A673 (cell line): Measurements from ENCODE around the gene NECTIN1. TPM values are rescaled to one million over a fixed set of nuclear protein-coding genes. Genes with fewer than 3 reads are reported as not detected.

ENCODE experiments used
- BruUV-seq: library from RNA; stranded (reverse); fragments of 400-500 nt; replicated peaks from 2 replicates; lab custom pipeline; 2021; lab: Mats Ljungman, UMichigan
- CTCF ChIA-PET: fragments of 300-600 bp; sonication (Branson Sonifier 250); formaldehyde crosslinking; loops from one replicate; lab custom pipeline; 2022; ENCODE audit warnings: antibody characterized with exemption; lab: Charles Lee
- POLR2A ChIA-PET: fragments of 300-600 bp; sonication (Branson Sonifier 250); formaldehyde crosslinking; loops from one replicate; lab custom pipeline; 2022; ENCODE audit warnings: antibody characterized with exemption; ENCODE audit not compliant: low non-redundant PET; lab: Charles Lee
- DNase-seq: peaks from one replicate; pipeline ENCODE4 v3.0.0-alpha.2; 2015; ENCODE audit warnings: low spot score
- H3K27ac ChIP-seq: fragments of 200-600 bp; sonication (generic); 2 replicates; pipeline ENCODE4 v1.5.1; 2016; ENCODE audit warnings: mixed run types, low read depth, mild to moderate bottlenecking, mixed read lengths, antibody characterized with exemption, low read length; ENCODE audit not compliant: poor library complexity, severe bottlenecking
- H3K27me3 ChIP-seq: fragments of 200-600 bp; sonication (generic); replicated peaks from 2 replicates; pipeline ENCODE4 v1.6.1; 2017; ENCODE audit warnings: mixed run types, low read depth, mild to moderate bottlenecking, mixed read lengths, antibody characterized with exemption, low read length; ENCODE audit not compliant: insufficient read depth, poor library complexity
- H3K36me3 ChIP-seq: fragments of 200-600 bp; sonication (generic); 2 replicates; pipeline ENCODE4 v1.6.1; 2016; ENCODE audit warnings: mixed run types, mild to moderate bottlenecking, mixed read lengths, antibody characterized with exemption, low read length; ENCODE audit not compliant: insufficient read depth, poor library complexity, severe bottlenecking
- H3K4me1 ChIP-seq: fragments of 200-600 bp; sonication (generic); 2 replicates; pipeline ENCODE4 v1.6.1; 2017; ENCODE audit warnings: mixed run types, mild to moderate bottlenecking, mixed read lengths, antibody characterized with exemption, low read length; ENCODE audit not compliant: insufficient read depth, poor library complexity, severe bottlenecking
- H3K4me3 ChIP-seq: fragments of 200-600 bp; sonication (generic); 2 replicates; pipeline ENCODE4 v1.5.1; 2016; ENCODE audit warnings: low read depth, mixed run types, mild to moderate bottlenecking, mixed read lengths, low read length; ENCODE audit not compliant: poor library complexity, severe bottlenecking
- H3K9me3 ChIP-seq: fragments of 200-600 bp; sonication (generic); 2 replicates; pipeline ENCODE4 v1.6.1; 2016; ENCODE audit warnings: mixed run types, low read depth, mild to moderate bottlenecking, mixed read lengths, antibody characterized with exemption, low read length; ENCODE audit not compliant: poor library complexity, severe bottlenecking
- CTCF ChIP-seq: fragments of 300-800, 200-600 bp; sonication (generic); conservative IDR thresholded peaks from 2 replicates; pipeline ENCODE4 v1.5.1; 2017; ENCODE audit warnings: low read depth, mild to moderate bottlenecking, antibody characterized with exemption, low read length, moderate library complexity, mixed read lengths
- EZH2 ChIP-seq: fragments of 200-600 bp; sonication (generic); IDR thresholded peaks from 2 replicates; pipeline ENCODE4 v1.6.1; 2017; ENCODE audit warnings: borderline replicate concordance, low read depth, mild to moderate bottlenecking, mixed read lengths, antibody characterized with exemption, low read length; ENCODE audit not compliant: poor library complexity, severe bottlenecking
- intact Hi-C: fragments of 100-400 bp; cut with micrococcal nuclease; formaldehyde crosslinking; loops from one replicate; pipeline ENCODE4 v1.10.0; 2022; ENCODE audit not compliant: unreplicated experiment
- total RNA-seq: library from RNA; stranded (reverse); gene quantifications from 2 replicates; pipeline ENCODE4 v1.2.3, GENCODE V29; 2021

NECTIN1 gene
- total RNA-seq, 1 experiment from 2014 or later, result 10.1 TPM

GRCh38 chr11:119647254-119647653 lies 81.7 kb downstream of the NECTIN1 start:
- no peak overlapping the region for H3K4me3 ChIP-seq
- H3K36me3 ChIP-seq, result no peaks in the 10 kb centered on the region
- TF ChIP-seq CTCF (no peak), EZH2 (no peak)
- ChIA-PET CTCF (no interaction called here), POLR2A (interaction anchor here (0.6 kb wide), 2 partner anchors 213 to 1853 kb away, joined by 9 to 10 read pairs; no protein-coding TSS in a partner anchor)
- no peak overlapping the region for H3K27ac ChIP-seq
- DNase-seq, result no peak
- no peaks in the 10 kb centered on the region for H3K27me3 ChIP-seq
- intact Hi-C loops, result no loop called here
- H3K4me1 ChIP-seq, result no peaks in the 10 kb centered on the region
- no TSS peak for BruUV-seq
- no peaks in the 10 kb centered on the region for H3K9me3 ChIP-seq

GRCh38 chr11:119645018-119645417 lies 84.0 kb downstream of the NECTIN1 start:
- Histone ChIP-seq H3K27me3 (no peaks in the 10 kb centered on the region), H3K4me1 (no peaks in the 10 kb centered on the region), H3K36me3 (no peaks in the 10 kb centered on the region), H3K9me3 (no peaks in the 10 kb centered on the region), H3K4me3 (no peak overlapping the region), H3K27ac (no peak overlapping the region)
- TF ChIP-seq CTCF, result no peak
- TF ChIP-seq EZH2, result no peak
- ChIA-PET CTCF (no interaction called here), POLR2A (no interaction called here)
- BruUV-seq, result no TSS peak
- DNase-seq, result no peak
- intact Hi-C loops, result no loop called here

DNA sequence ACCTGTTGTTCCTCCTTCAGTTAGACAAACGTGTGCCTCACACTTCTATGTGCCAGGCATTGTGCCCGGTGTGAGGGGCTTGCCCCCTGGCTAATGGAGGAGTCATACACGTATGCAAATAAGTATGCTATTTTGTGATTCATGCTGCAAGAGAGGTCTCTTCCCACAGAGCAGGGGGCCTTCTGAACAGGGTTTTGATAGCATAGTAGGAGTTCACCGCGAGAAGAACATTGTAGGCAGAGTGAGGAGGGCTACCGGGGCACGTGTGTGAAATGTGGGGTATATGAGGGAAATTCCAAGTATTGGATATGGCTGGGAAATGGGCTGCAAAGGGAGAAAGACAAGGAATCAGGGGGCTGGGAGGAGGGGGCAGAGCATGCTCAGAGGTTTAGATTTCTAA lies 84.5 kb downstream of the NECTIN1 start:
- intact Hi-C loops, result no loop called here
- no peak for DNase-seq
- Histone ChIP-seq H3K4me3 (no peak overlapping the region), H3K36me3 (no peaks in the 10 kb centered on the region), H3K9me3 (no peaks in the 10 kb centered on the region), H3K4me1 (no peaks in the 10 kb centered on the region), H3K27me3 (no peaks in the 10 kb centered on the region), H3K27ac (no peak overlapping the region)
- ChIA-PET CTCF (no interaction called here), POLR2A (no interaction called here)
- TF ChIP-seq EZH2 (no peak), CTCF (no peak)
- BruUV-seq, result no TSS peak
